WTC11 (cell line): ENCODE data around the gene NUPR1. TPM values are rescaled to one million over a fixed set of nuclear protein-coding genes. Genes with fewer than 3 reads are reported as not detected.

Source experiments
- ATAC-seq: fragments of 200-7000 bp; cut with Tn5 transposase; 2 replicates; pipeline ENCODE4 v1.10.0; 2021; ENCODE audit warnings: mild to moderate bottlenecking, moderate library complexity
- CTCF ChIA-PET: fragments of 300-600 bp; sonication (Branson Sonifier 250); formaldehyde crosslinking; loops from one replicate; lab custom pipeline; 2021; ENCODE audit warnings: antibody characterized with exemption; lab: Charles Lee
- POLR2A ChIA-PET: fragments of 350-600 bp; sonication (Branson Sonifier 250); formaldehyde crosslinking; loops from one replicate; lab custom pipeline; 2021; ENCODE audit warnings: antibody characterized with exemption; lab: Charles Lee
- DNase-seq: peaks from one replicate; pipeline ENCODE4 v3.0.0; 2021; ENCODE audit warnings: low spot score
- H3K27ac Mint-ChIP-seq: 2 replicates; pipeline ENCODE4 v1.8.0; 2021; ENCODE audit warnings: mixed read lengths
- H3K27me3 Mint-ChIP-seq: 2 replicates; pipeline ENCODE4 v1.8.0; 2021; ENCODE audit warnings: low read depth, mild to moderate bottlenecking, moderate library complexity, mixed read lengths
- H3K36me3 Mint-ChIP-seq: 2 replicates; pipeline ENCODE4 v1.8.0; 2021; ENCODE audit warnings: mixed read lengths
- H3K4me1 Mint-ChIP-seq: 2 replicates; pipeline ENCODE4 v1.8.0; 2022; ENCODE audit warnings: mixed read lengths
- H3K4me3 Mint-ChIP-seq: 2 replicates; pipeline ENCODE4 v1.8.0; 2021; ENCODE audit warnings: mild to moderate bottlenecking, moderate library complexity, mixed read lengths
- H3K9me3 Mint-ChIP-seq: 2 replicates; pipeline ENCODE4 v1.8.0; 2021; ENCODE audit warnings: mixed read lengths
- AR ChIP-seq: fragments of 250-450 bp; sonication (Bioruptor Pico); IDR thresholded peaks from 2 replicates; pipeline ENCODE4 v1.9.0; 2021; ENCODE audit warnings: mild to moderate bottlenecking
- CREM ChIP-seq: sonication (generic); formaldehyde crosslinking; IDR thresholded peaks from 2 replicates; pipeline ENCODE4 v1.8.1; 2022; ENCODE audit warnings: mild to moderate bottlenecking, missing genetic modification reagents, moderate library complexity
- MAX ChIP-seq: sonication (generic); formaldehyde crosslinking; IDR thresholded peaks from 2 replicates; pipeline ENCODE4 v1.8.0; 2022; ENCODE audit warnings: mild to moderate bottlenecking, missing genetic modification reagents
- NFATC4 ChIP-seq: fragments of 250-450 bp; sonication (Bioruptor Pico); IDR thresholded peaks from 2 replicates; pipeline ENCODE4 v1.9.0; 2021; ENCODE audit warnings: mild to moderate bottlenecking
- USF1 ChIP-seq: sonication (generic); formaldehyde crosslinking; IDR thresholded peaks from 2 replicates; pipeline ENCODE4 v1.8.0; 2022; ENCODE audit warnings: mild to moderate bottlenecking, missing genetic modification reagents
- ZNF121 ChIP-seq: sonication (generic); formaldehyde crosslinking; IDR thresholded peaks from 2 replicates; pipeline ENCODE4 v1.8.0; 2023; ENCODE audit warnings: missing genetic modification reagents
- ZNF138 ChIP-seq: sonication (generic); formaldehyde crosslinking; conservative IDR thresholded peaks from 2 replicates; pipeline ENCODE4 v1.8.1; 2022; ENCODE audit warnings: mild to moderate bottlenecking, moderate library complexity, missing genetic modification reagents
- ZNF512 ChIP-seq: sonication (generic); formaldehyde crosslinking; IDR thresholded peaks from 2 replicates; pipeline ENCODE4 v1.8.1; 2022; ENCODE audit warnings: missing genetic modification reagents, borderline replicate concordance
- ZNF532 ChIP-seq: fragments of 250-450 bp; sonication (Bioruptor Pico); IDR thresholded peaks from 2 replicates; pipeline ENCODE4 v1.9.0; 2021; ENCODE audit warnings: mild to moderate bottlenecking, borderline replicate concordance
- total RNA-seq: library from RNA; stranded (reverse); gene quantifications from 3 replicates; pipeline ENCODE4 v1.2.3, GENCODE V29; 2021

The NUPR1 gene
- total RNA-seq, 1 experiment from 2014 or later = 0.33 TPM

- TF ChIP-seq ZNF532 (CRISPR knock-in tag) = no peak
- peak; percentile 20; the same call in 1 of the 2 replicates for TF ChIP-seq ZNF121
- ChIA-PET POLR2A (no interaction called here), CTCF (no interaction called here)
- Mint-ChIP-seq H3K9me3 (no peaks in the 10 kb centered on the region), H3K27ac (peak overlapping the region; percentile 25; the same call in 1 of the 2 replicates), H3K36me3 (no peaks in the 10 kb centered on the region), H3K4me1 (no peaks in the 10 kb centered on the region), H3K4me3 (no peak overlapping the region), H3K27me3 (no peaks in the 10 kb centered on the region; the same call in 1 of the 2 replicates)
- ATAC-seq = no peak
- DNase-seq = no peak
Measured at GRCh38 chr16:28537964-28538732, 626 bp downstream of the NUPR1 start.

- no peak overlapping the region for H3K27ac Mint-ChIP-seq
- POLR2A ChIA-PET = no interaction called here
- TF ChIP-seq AR (CRISPR knock-in tag) = no peak
- no peak for TF ChIP-seq NFATC4 (CRISPR knock-in tag)
- TF ChIP-seq CREM (CRISPR knock-in tag) = no peak
- no peaks in the 10 kb centered on the region for H3K9me3 Mint-ChIP-seq
- H3K4me1 Mint-ChIP-seq = peaks cover 5% of the 10 kb centered on the region
- no peak for DNase-seq
- H3K36me3 Mint-ChIP-seq = no peaks in the 10 kb centered on the region
- ATAC-seq = no peak
- H3K27me3 Mint-ChIP-seq = no peaks in the 10 kb centered on the region; the same call in 1 of the 2 replicates
- CTCF ChIA-PET = no interaction called here
- no peak overlapping the region for H3K4me3 Mint-ChIP-seq
Measured at GRCh38 chr16:28537076-28537475, 1.7 kb downstream of the NUPR1 start.

GRCh38 chr16:28534542-28535373, 4.0 kb downstream of the NUPR1 start:
- POLR2A ChIA-PET = no interaction called here
- DNase-seq (no peak), ATAC-seq (no peak)
- CTCF ChIA-PET = interaction anchor here (0.7 kb wide), 1 partner anchor 218 kb away, joined by 3 read pairs; no protein-coding TSS in a partner anchor
- Mint-ChIP-seq H3K4me1 (peaks cover 9% of the 10 kb centered on the region), H3K9me3 (no peaks in the 10 kb centered on the region), H3K27me3 (no peaks in the 10 kb centered on the region; the same call in 1 of the 2 replicates), H3K4me3 (no peak overlapping the region), H3K27ac (no peak overlapping the region), H3K36me3 (no peaks in the 10 kb centered on the region)
- TF ChIP-seq ZNF138 (CRISPR knock-in tag) (no peak), ZNF512 (CRISPR knock-in tag) (0 out of 2 replicates have a peak, but pooled peaks have one; percentile 5), MAX (CRISPR knock-in tag) (no peak), ZNF532 (CRISPR knock-in tag) (no peak), USF1 (CRISPR knock-in tag) (no peak)
